ENCODE results near the gene PRPF4.

Gene PRPF4

DNA sequence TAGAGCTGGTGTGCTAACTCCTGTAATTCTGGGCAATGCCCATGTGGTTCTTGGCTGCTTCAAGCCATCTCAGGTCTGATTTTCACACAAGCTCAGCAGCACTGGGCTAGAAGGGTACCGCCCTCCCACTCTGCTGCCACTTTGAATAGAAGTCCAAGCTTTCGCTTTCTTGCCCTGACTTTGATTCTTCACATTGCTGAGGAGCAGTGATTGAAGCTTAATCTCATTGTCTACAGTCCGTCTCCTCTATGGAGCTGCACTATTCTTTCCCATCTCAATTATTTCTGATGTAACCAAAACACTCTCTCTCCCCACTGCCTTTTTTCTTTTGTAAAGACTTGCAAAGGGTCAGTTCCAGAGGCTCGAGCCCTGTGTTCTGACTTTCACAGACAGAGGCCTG lies 40.6 kb downstream of the PRPF4 start:
- DNase-seq = no peak

GRCh38 chr9:113317777-113318176 lies 42.3 kb downstream of the PRPF4 start:
- DNase-seq = no peak

GRCh38 chr9:113319054-113319453 lies 43.6 kb downstream of the PRPF4 start:
- DNase-seq = no peak

DNA sequence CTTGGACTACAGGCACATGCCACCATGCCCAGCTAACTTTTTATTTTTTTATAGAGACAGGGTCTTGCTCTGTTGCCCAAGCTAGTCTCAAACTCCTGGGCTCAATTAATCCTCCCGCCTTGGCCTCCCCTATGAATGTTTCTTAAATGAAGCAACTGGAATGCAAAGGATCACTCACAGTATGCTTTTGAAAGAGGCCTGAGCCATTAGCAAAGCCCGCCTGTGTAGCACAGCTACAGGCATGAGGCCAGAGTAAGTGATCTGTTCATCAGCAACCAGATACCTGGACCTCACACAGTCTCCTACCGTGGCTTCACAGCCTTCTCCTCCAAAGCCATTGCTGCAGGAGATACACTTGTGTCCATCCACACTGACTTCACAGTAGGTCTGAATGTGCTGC lies 44.6 kb downstream of the PRPF4 start:
- DNase-seq = no peak

DNA sequence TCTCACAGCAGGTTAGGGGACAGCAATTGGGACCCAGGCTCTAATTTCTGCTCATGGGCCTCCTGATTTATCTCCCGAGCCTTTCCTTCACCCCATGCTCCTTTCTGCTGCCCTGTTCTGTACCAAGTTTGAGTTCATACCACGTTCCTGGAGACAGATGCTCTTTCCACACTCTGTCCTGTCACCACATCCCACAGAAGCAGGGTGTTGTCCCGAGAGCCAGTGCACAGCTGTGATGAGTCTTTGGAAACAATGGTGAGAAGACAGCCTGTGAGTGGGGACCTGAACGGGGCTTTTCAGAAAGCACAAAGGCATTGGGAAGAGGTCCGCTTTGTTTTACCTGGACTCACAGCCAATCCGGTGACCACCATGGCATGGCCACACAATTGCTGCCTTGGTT lies 47.2 kb downstream of the PRPF4 start:
- DNase-seq = no peak

DNA sequence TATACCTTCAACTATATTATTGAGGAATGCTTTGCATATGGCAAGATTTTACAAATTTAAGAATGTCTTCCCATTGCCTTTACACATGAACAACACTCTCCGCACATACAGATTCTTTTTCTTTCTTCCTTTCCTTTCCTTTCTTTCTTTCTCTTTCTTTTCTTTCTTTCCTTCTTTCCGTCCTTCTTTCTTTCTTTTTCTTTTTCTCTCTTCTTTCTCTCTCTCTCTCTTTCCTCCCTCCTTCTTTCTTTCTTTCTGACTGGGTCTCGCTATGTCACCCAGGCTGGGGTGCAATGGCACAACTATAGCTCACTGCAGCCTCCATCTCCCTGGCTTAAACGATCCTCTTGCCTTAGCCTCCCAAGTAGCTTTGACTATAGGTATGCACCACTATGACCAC lies 50.8 kb downstream of the PRPF4 start:
- DNase-seq = no peak

GRCh38 chr9:113328045-113328782 lies 52.8 kb downstream of the PRPF4 start:
- DNase-seq = no peak

GRCh38 chr9:113331780-113332179 lies 56.3 kb downstream of the PRPF4 start:
- no peak for DNase-seq

DNA sequence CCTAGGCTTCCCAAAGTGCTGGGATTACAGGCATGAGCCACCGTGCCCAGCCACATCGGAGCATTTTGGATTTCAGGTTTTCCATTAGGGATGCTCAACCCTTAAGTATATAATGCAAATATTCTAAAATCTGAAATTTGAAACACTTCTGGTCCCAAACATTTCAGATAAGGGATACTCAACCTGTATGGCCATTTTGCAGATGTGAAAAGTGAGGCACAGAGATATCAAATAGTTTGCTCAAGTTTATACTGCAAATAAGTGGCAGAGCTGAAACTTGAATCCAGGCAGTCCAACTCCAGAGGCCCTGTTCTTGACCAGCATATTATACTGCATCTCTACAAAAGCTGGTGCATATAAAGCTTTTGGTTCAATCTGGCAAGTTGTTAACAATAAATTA lies 62.3 kb downstream of the PRPF4 start:
- DNase-seq = no peak

DNA sequence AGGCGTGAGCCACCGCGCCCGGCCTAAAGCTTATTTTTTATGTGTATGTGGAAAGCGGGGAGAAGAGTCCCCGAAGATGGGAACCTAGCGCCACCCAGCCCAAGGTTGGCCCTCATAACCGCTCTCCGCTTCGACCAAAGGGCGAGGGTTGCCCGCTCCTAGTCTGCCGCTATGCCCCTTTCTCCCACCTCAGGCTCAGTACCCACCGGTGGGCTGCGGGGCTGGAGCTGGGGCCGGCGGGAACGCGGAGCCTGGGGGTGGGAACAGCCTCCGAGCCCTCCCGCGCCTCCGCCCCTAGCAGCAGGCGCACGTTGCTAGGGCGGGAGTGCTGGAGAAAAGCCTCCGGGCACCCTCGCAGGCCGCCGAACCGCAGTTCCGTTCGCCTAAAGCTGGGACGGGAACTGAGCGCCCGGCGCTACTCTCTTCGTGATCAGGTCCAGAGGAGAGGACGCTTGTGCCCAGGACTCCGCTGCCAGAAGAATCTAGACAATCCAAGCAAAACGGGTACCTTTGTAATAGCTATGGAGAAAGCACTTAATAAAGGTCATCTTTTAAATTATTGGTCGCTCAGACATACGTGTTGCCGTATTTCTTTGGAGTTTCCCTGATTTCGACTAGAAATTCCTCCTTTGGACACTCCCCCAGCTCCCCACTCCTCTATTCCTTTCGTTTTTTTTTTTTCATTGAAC lies 64.7 kb downstream of the PRPF4 start, which contains the start of gene WDR31:
Gene WDR31, minus strand, starts transcription at position 265 of the 689 bp plus-strand sequence. CDS start 8,253 bp downstream, outside the sequence.
- peak; percentile 18 for DNase-seq

- no peak for DNase-seq
Measured at GRCh38 chr9:113341712-113342410, 66.4 kb downstream of the PRPF4 start.
